HS-5 (cell line): ENCODE measurements around the gene NOS1.
A peak's percentile ranks its signal among the peaks of the same experiment; 100 is the strongest.
"Not testable (repeated sequence)": the region's sequence is repeated elsewhere in the genome, so short reads cannot be mapped to it uniquely, and the experiment has no call there.

Experiments
- DNase-seq: peaks from one replicate; pipeline ENCODE4 v3.0.0-alpha.2; 2012; ENCODE audit warnings: low read depth

Gene NOS1

DNA sequence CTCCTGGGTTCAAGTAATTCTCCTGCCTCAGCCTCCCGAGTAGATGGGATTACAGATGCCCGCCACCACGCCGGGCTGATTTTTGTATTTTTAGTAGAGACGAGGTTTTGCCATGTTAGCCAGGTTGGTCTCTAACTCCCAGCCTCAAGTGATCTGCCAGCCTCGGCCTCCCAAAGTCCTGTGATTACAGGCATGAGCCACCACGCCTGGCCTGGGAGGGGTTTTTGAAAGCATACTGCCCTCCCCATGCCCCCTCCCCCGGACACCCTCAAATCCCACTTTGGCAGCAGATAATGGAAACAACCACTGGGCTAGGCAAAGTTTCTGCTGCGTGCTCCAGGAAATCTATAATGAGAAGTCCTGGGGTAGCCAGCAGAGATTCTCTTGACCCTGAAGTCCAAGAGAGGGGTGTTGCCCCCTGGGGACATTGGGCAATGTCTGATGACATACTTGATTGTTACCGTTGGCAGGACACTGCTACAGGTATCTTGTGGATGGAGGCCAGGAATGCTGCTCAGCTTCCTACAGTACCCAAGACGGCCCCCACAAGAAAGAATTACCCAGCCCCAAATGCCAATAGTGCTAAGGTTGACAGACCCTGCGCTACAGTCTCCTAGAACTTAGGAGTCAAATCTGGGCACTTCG lies 152.5 kb downstream of the NOS1 start:
- no peak for DNase-seq

DNA sequence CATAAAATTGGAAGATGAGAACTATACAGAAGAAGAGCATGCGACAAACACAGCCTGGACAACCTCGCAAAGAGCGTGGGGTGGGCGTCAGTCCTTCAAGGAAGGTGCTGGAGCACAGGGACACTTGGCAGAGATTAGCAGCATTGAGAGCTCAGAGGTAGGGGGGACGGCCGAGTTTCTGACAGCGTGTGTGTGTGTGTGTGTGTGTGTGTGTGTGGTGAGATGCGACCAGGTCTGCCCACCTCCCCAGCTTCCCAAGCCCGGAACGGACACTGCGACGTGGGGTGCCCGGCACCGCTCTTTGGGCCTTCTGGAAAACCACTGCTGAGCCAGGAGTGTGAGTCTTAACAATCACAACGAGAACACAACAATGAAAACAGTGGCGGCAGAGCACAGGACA lies 153.2 kb downstream of the NOS1 start:
- DNase-seq, result no peak

DNA sequence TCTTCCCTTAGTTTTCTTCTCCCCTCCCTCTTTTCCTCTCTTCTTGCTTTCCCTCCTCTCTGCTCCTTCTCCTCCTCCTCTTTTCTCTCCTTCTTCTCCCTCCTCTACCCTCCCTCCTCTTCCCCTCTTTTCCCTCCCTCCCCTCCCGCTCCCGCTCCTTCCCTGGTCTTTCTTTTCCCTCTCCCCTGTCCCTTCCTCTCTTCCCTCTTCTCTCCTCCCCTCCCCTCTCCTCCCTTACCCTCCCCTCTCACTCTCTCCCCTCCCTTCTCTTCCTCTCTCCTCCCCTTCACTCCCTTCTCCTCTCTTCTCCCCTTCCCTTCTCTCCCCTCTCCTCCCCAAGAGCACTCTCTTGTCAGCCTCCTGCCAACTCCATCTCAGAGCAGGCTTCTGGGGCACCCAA lies 153.8 kb downstream of the NOS1 start:
- no peak for DNase-seq

- DNase-seq, result no peak
These were observed 158.9 kb downstream of the NOS1 start for GRCh38 chr12:117202556-117202955.

- no peak for DNase-seq
These were observed 159.4 kb downstream of the NOS1 start for GRCh38 chr12:117202033-117202432.

- not testable (repeated sequence) for DNase-seq
These were observed 161.3 kb downstream of the NOS1 start for GRCh38 chr12:117199956-117200744.

DNA sequence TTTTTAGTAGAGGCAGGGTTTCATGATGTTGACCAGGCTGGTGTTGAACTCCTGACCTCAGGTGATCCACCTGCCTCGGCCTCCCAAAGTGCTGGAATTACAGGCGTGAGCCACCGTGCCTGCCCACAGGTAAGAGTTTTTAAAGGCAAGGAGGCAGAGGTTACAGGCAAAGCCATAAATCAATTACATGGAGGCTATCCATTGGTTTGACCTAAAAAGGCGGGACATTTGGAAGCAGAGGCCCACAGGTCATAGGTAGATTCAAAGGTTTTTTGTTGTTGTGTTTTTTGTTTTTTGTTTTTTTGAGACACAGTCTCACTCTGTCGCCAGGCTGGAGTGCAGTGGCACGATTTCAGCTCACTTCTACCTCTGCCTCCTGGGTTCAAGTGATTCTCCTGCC lies 165.1 kb downstream of the NOS1 start:
- DNase-seq, result not testable (repeated sequence)

DNA sequence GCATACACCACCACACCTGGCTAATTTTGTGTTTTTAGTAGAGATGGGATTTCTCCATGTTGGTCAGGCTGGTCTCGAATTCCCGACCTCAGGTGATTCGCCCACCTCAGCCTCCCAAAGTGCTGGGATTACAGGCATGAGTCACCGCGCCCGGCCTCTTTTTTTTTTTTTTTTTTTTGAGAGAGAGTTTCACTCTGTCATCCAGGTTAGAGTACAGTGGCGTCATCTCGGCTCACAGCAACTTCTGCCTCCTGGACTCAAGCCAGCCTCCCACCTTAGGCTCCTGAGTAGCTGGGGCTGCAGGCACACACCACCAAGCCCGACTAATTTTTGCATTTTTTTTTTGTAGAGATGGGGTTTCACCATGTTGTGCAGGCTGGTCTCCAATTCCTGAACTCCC lies 166.4 kb downstream of the NOS1 start:
- not testable (repeated sequence) for DNase-seq

- no peak for DNase-seq
These were observed 167.5 kb downstream of the NOS1 start for GRCh38 chr12:117193903-117194302.

GRCh38 chr12:117192581-117192980 lies 168.8 kb downstream of the NOS1 start:
- not testable (repeated sequence) for DNase-seq

DNA sequence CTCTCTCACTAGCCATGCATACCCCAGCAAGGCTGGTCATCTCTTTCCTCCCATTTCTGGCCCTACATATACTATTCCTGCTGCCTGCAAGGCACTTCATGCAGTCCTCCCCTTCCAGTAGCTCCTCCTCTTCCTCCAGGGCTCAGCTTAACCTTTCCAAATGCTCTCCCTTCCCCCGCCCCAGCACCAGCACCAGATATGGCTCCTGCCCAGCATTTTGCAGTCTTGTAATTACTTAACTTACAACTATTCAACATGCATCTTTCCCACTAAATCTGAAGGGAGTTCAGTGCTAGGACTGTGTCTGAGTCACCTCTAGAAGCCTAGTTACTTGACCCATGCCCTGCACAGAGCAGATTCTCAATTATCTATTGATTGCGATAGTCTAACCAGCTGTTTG lies 169.4 kb downstream of the NOS1 start:
- no peak for DNase-seq

- peak; percentile 37 for DNase-seq
These were observed 171.1 kb downstream of the NOS1 start, which contains the start of gene FBXO21 for GRCh38 chr12:117190210-117190781. Gene FBXO21 (minus strand): TSS chr12:117190470. CDS start chr12:117190456, 14 bp downstream.

DNA sequence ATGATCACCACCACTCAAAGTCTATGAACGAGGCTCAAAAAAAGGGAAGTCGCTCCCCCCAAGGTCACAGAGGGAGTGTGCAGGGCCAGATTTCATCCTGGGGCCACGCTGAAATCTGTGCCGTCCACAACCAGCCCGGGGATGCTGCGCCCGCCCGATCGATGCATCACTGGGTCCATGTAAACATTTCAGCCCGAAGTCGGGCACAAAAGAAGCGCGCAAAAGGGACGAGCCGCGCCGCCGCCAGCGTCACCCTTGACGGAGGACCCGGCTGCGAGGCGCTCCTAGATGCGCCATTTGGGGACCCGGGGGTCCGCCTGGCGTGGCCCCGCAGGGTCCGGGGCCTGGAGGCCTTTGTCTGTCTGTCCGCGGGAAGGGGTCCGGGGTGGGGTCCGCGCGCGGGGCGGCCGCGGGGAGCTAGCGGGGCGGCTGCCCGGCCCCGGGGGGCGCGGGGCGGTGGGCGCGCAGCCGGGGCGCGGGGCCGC lies 171.7 kb downstream of the NOS1 start:
- DNase-seq, result no peak

GRCh38 chr12:117188961-117189724 lies 172.3 kb downstream of the NOS1 start:
- DNase-seq, result no peak

DNA sequence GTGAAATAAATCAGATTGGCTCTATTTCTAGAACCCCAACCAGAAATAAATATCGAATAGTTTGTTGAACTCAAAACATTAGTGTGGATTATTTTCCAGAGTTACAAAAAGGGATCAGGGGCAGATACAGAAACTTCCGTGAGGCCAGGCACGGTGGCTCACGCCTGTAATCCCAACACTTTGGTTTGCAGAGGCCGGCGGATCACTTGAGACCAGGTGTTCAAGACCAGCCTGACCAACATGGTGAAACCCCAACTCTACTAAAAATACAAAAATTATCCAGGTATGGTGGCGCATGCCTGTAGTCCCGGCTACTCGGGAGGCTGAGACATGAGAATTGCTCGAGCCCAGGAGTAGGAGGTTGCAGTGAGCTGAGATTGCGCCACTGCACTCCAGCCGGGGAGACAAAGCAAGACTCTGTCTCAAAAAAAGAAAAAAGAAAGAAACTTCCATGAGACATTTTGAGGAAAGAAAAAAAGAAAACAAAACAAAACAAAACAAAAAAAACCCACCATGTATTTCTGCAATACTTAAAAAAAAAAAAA lies 173.2 kb downstream of the NOS1 start:
- no peak for DNase-seq

GRCh38 chr12:117187421-117187820 lies 174.0 kb downstream of the NOS1 start:
- DNase-seq, result no peak

DNA sequence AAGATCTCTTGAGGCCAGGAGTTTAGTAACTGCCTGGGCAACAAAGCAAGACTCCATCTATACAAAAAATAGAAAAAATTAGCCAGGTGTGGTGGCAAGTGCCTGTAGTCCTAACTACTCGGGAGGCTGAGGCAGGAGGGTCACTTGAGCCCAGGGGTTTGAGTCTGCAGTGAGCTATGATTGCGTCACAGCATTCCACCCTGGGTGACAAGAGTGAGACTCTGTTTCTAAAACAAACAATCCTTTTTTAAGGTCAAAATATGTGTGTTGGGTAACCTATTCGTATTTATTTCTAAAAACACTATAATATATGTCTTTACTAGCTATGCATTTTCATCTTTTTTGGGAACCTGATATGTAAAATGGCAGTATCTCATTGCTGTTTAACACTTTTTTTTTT lies 178.6 kb downstream of the NOS1 start:
- DNase-seq, result no peak

- not testable (repeated sequence) for DNase-seq
These were observed 180.0 kb downstream of the NOS1 start for GRCh38 chr12:117181468-117181843.

GRCh38 chr12:117180758-117181467 lies 180.5 kb downstream of the NOS1 start:
- no peak for DNase-seq

- no peak for DNase-seq
These were observed 182.7 kb downstream of the NOS1 start for GRCh38 chr12:117178745-117179144.

- no peak for DNase-seq
These were observed 183.1 kb downstream of the NOS1 start for GRCh38 chr12:117178301-117178700.
